ENCODE data around the gene SLC5A9. TPM values are rescaled to one million over a fixed set of nuclear protein-coding genes. Genes with fewer than 3 reads are reported as not detected.
"Not testable (repeated sequence)": the region's sequence is repeated elsewhere in the genome, so short reads cannot be mapped to it uniquely, and the experiment has no call there.

The SLC5A9 gene
- total RNA-seq, 1 experiment from 2014 or later = not detected

GRCh38 chr1:48282329-48282728 is 59.8 kb downstream of the SLC5A9 start:
- not testable (repeated sequence) for H3K27me3 Mint-ChIP-seq (ENCODE audit: low read depth); H3K9ac ChIP-seq (ENCODE audit: extremely low read depth, insufficient read length, low read length); H4K91ac ChIP-seq (ENCODE audit: insufficient read length, low read depth, low read length); H3K79me2 ChIP-seq (ENCODE audit: insufficient read depth, low read length); DNase-seq; H2BK12ac ChIP-seq (ENCODE audit: insufficient read length, low read depth, low read length); H2BK15ac ChIP-seq (ENCODE audit: low read depth, low read length); H3K4me1 ChIP-seq (ENCODE audit: insufficient read depth, low read length); H2AFZ ChIP-seq (ENCODE audit: low read length); H4K5ac ChIP-seq (ENCODE audit: insufficient read length, low read depth, low read length); H2BK5ac ChIP-seq (ENCODE audit: insufficient read length, low read length); H2BK120ac ChIP-seq (ENCODE audit: low read depth, low read length, poor library complexity, severe bottlenecking); H4K8ac ChIP-seq (replicated peaks; ENCODE audit: insufficient read length, low read depth, low read length); H2BK20ac ChIP-seq (ENCODE audit: low read depth, low read length, poor library complexity, severe bottlenecking); H3K4ac ChIP-seq (ENCODE audit: low read depth, low read length); H3K27ac Mint-ChIP-seq; H3K14ac ChIP-seq (ENCODE audit: insufficient read depth, low read length); H3K27me3 ChIP-seq (ENCODE audit: insufficient read depth, low read length); H3K4me1 Mint-ChIP-seq; H3K23ac ChIP-seq (ENCODE audit: insufficient read length, low read depth, low read length); H3K18ac ChIP-seq (ENCODE audit: insufficient read length, low read depth, low read length); H3K23me2 ChIP-seq (ENCODE audit: insufficient read length, low read depth, low read length, poor library complexity, severe bottlenecking); H3K27ac ChIP-seq (ENCODE audit: insufficient read length, low read depth, low read length); H4K20me1 ChIP-seq (ENCODE audit: control insufficient read depth, insufficient read depth, insufficient read length); H2AK5ac ChIP-seq (ENCODE audit: insufficient read length, low read length); H3T11ph ChIP-seq (ENCODE audit: low read length); H3K4me2 ChIP-seq (ENCODE audit: insufficient read depth, insufficient read length, low read length); H3K56ac ChIP-seq (ENCODE audit: insufficient read length, low read depth, low read length); H3K9me3 ChIP-seq (ENCODE audit: control insufficient read depth, low read depth, low read length); H3K79me1 ChIP-seq (ENCODE audit: insufficient read depth, low read depth, low read length, poor library complexity, severe bottlenecking); H3K4me3 Mint-ChIP-seq
- peaks cover 26 to 37% of the 10 kb centered on the region in 2 experiments for H3K9me3 Mint-ChIP-seq
- peaks cover 0 to 20% (median 5%) of the 10 kb centered on the region in 3 experiments; a peak in 5 of 7 replicates for H3K36me3 Mint-ChIP-seq (ENCODE audit: insufficient read depth in 1 of 3, low read depth in 3 of 3)

Data from H9 (cell line).